Trophoblast cell (in vitro differentiated cells and primary cell): ENCODE data around the gene SSX2IP.
A peak's percentile ranks its signal among the peaks of the same experiment; 100 is the strongest.

Experiments used
- DNase-seq, 2 donors: peaks; one replicate each; pipeline ENCODE4 v3.0.0-alpha.2; 2016
- H2AFZ ChIP-seq: 2 replicates; pipeline ENCODE4 v1.6.1; 2013; ENCODE audit warnings: low read length, moderate library complexity, mild to moderate bottlenecking; ENCODE audit not compliant: insufficient read depth, poor library complexity
- H2AK5ac ChIP-seq: 2 replicates; pipeline ENCODE4 v1.6.1; 2013; ENCODE audit warnings: mild to moderate bottlenecking, low read length
- H2BK120ac ChIP-seq: 2 replicates; pipeline ENCODE4 v1.6.1; 2013; ENCODE audit warnings: low read length, mild to moderate bottlenecking, moderate library complexity; ENCODE audit not compliant: insufficient read depth, poor library complexity
- H2BK12ac ChIP-seq: 2 replicates; pipeline ENCODE4 v1.6.1; 2013; ENCODE audit warnings: mild to moderate bottlenecking, low read length, moderate library complexity
- H2BK5ac ChIP-seq: 2 replicates; pipeline ENCODE4 v1.6.1; 2013; ENCODE audit warnings: low read length, low read depth, moderate library complexity, mild to moderate bottlenecking; ENCODE audit not compliant: poor library complexity
- H3K14ac ChIP-seq: 2 replicates; pipeline ENCODE4 v1.6.1; 2013; ENCODE audit warnings: mild to moderate bottlenecking, low read length
- H3K18ac ChIP-seq: 2 replicates; pipeline ENCODE4 v1.6.1; 2013; ENCODE audit warnings: mild to moderate bottlenecking, low read length
- H3K23ac ChIP-seq: 2 replicates; pipeline ENCODE4 v1.6.1; 2013; ENCODE audit warnings: low read length
- H3K27ac ChIP-seq: 2 replicates; pipeline ENCODE4 v1.5.1; 2013; ENCODE audit warnings: low read depth, mild to moderate bottlenecking, inconsistent platforms, low read length, moderate library complexity
- H3K27me3 ChIP-seq: 2 replicates; pipeline ENCODE4 v1.6.1; 2013; ENCODE audit warnings: inconsistent platforms, mild to moderate bottlenecking, low read length, moderate library complexity; ENCODE audit not compliant: insufficient read depth
- H3K36me3 ChIP-seq, 2 experiments: 1 replicate in 1 of 2; 2 replicates in 1 of 2; pipeline ENCODE4 v1.6.1; 2013; ENCODE audit warnings: low read length in 2 of 2, mild to moderate bottlenecking in 2 of 2, moderate library complexity in 1 of 2; ENCODE audit not compliant: insufficient read depth in 2 of 2, control insufficient read depth in 1 of 2
- H3K4ac ChIP-seq: 2 replicates; pipeline ENCODE4 v1.6.1; 2013; ENCODE audit warnings: low read depth, mild to moderate bottlenecking, low read length, moderate library complexity
- H3K4me1 ChIP-seq, 2 experiments: 1 replicate in 1 of 2; 2 replicates in 1 of 2; pipeline ENCODE4 v1.6.1; 2013; ENCODE audit warnings: low read length in 2 of 2, mild to moderate bottlenecking in 2 of 2, moderate library complexity in 1 of 2; ENCODE audit not compliant: insufficient read depth in 2 of 2, control insufficient read depth in 1 of 2
- H3K4me2 ChIP-seq: 2 replicates; pipeline ENCODE4 v1.6.1; 2013; ENCODE audit warnings: inconsistent platforms, mild to moderate bottlenecking, low read length, moderate library complexity
- H3K4me3 ChIP-seq: 2 replicates; pipeline ENCODE4 v1.5.1; 2013; ENCODE audit warnings: mild to moderate bottlenecking, low read depth, low read length, inconsistent platforms
- H3K79me1 ChIP-seq: one replicate; pipeline ENCODE4 v1.6.1; 2013; ENCODE audit warnings: low read length
- H3K79me2 ChIP-seq: 2 replicates; pipeline ENCODE4 v1.6.1; 2013; ENCODE audit warnings: low read length, mild to moderate bottlenecking; ENCODE audit not compliant: control insufficient read depth, insufficient read depth, poor library complexity
- H3K9ac ChIP-seq: 2 replicates; pipeline ENCODE4 v1.6.1; 2013; ENCODE audit warnings: mild to moderate bottlenecking, low read length
- H3K9me3 ChIP-seq: 2 replicates; pipeline ENCODE4 v1.6.1; 2013; ENCODE audit warnings: low read depth, mild to moderate bottlenecking, control low read depth, inconsistent platforms, low read length; ENCODE audit not compliant: insufficient read depth
- H4K12ac ChIP-seq: 2 replicates; pipeline ENCODE4 v1.6.1; 2013; ENCODE audit warnings: low read depth, mild to moderate bottlenecking, low read length, moderate library complexity
- H4K8ac ChIP-seq: 2 replicates; pipeline ENCODE4 v1.6.1; 2013; ENCODE audit warnings: low read depth, mild to moderate bottlenecking, low read length, moderate library complexity
- H4K91ac ChIP-seq: one replicate; pipeline ENCODE4 v1.6.1; 2013; ENCODE audit warnings: low read depth, mild to moderate bottlenecking, low read length, moderate library complexity
- WGBS: extraction: QIAGEN DNeasy Blood & Tissue Kit; methylation state at CpG from one replicate; pipeline ENCODE4 v1.1.7; 2013; ENCODE audit warnings: missing lambda C conversion rate; ENCODE audit not compliant: insufficient read length, insufficient coverage; ENCODE audit errors: extremely low coverage; 5-methylcytosine and 5-hydroxymethylcytosine counted together

Gene SSX2IP

DNA sequence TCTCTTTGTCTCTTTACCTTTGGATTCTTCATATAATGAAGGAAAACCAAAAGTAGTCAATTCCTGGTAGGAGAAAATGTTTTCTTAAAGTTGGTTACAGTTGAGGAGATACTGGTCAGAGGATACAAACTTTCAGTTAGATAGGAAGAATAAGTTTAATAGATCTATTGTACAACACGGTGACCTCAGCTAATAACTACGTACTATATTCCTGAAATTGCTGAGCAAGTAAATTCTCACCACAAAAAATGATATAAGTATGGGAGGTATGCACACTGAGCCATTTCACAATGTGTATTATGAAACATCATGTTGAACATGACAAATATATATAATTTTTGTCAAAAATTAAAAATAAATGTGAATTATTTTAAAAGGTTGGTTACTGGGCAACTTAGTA lies 20.4 kb downstream of the SSX2IP start:
- Histone ChIP-seq H2AK5ac (no peak overlapping the region), H3K9me3 (no peaks in the 10 kb centered on the region), H3K14ac (no peak overlapping the region), H3K4me1 (no peaks in the 10 kb centered on the region), H3K27ac (no peak overlapping the region), H4K12ac (no peak overlapping the region), H2BK120ac (no peak overlapping the region), H3K79me1 (no peaks in the 10 kb centered on the region), H3K4me2 (no peak overlapping the region), H3K36me3 (peaks cover 1 to 2% of the 10 kb centered on the region in 2 experiments), H3K4me3 (no peak overlapping the region), H3K4ac (no peak overlapping the region), H3K18ac (no peak overlapping the region), H2BK12ac (no peak overlapping the region), H3K23ac (no peak overlapping the region), H3K79me2 (no peaks in the 10 kb centered on the region), H4K8ac (no peak overlapping the region), H3K27me3 (no peaks in the 10 kb centered on the region), H2AFZ (no peak overlapping the region), H2BK5ac (no peak overlapping the region), H4K91ac (no peak overlapping the region), H3K9ac (no peak overlapping the region)
- WGBS = no CpG with 5 or more reads among the region's 2 CpGs
- peak; percentile 3 to 82 for DNase-seq

DNA sequence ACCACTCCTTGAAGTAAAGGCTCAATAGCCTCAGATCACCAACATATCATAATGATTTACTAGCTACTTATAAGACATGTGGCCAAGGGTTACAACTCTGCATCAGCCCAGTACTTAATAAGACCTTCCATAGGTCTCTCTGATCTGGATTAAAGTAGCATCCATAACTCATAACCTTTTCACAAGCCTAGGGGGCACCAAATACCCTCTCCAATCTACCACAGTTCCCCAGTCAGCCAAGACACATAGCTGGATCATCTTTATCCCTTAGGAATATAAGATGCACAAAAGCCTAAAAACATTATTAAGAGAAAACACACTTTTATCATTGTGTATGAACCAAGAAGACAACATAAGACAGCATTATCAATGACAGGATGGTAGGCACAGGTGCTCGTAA lies 22.1 kb downstream of the SSX2IP start:
- H3K79me1 ChIP-seq = no peaks in the 10 kb centered on the region
- no peaks in the 10 kb centered on the region for H3K4me1 ChIP-seq
- no peak overlapping the region for H2BK120ac ChIP-seq
- no peak overlapping the region for H4K8ac ChIP-seq
- no peak overlapping the region for H4K12ac ChIP-seq
- no peak for DNase-seq
- no peak overlapping the region for H3K23ac ChIP-seq
- H2BK12ac ChIP-seq = no peak overlapping the region
- no peaks in the 10 kb centered on the region for H3K27me3 ChIP-seq
- H3K9me3 ChIP-seq = no peaks in the 10 kb centered on the region
- no peak overlapping the region for H3K14ac ChIP-seq
- H3K36me3 ChIP-seq = peaks cover 1 to 2% of the 10 kb centered on the region in 2 experiments
- H3K4me2 ChIP-seq = no peak overlapping the region
- H3K4me3 ChIP-seq = no peak overlapping the region
- H4K91ac ChIP-seq = no peak overlapping the region
- H3K9ac ChIP-seq = no peak overlapping the region
- no peak overlapping the region for H2AK5ac ChIP-seq
- no peaks in the 10 kb centered on the region for H3K79me2 ChIP-seq
- H3K18ac ChIP-seq = no peak overlapping the region
- H2AFZ ChIP-seq = no peak overlapping the region
- WGBS = no CpG with 5 or more reads among the region's 1 CpG
- no peak overlapping the region for H3K27ac ChIP-seq
- no peak overlapping the region for H2BK5ac ChIP-seq
- no peak overlapping the region for H3K4ac ChIP-seq

DNA sequence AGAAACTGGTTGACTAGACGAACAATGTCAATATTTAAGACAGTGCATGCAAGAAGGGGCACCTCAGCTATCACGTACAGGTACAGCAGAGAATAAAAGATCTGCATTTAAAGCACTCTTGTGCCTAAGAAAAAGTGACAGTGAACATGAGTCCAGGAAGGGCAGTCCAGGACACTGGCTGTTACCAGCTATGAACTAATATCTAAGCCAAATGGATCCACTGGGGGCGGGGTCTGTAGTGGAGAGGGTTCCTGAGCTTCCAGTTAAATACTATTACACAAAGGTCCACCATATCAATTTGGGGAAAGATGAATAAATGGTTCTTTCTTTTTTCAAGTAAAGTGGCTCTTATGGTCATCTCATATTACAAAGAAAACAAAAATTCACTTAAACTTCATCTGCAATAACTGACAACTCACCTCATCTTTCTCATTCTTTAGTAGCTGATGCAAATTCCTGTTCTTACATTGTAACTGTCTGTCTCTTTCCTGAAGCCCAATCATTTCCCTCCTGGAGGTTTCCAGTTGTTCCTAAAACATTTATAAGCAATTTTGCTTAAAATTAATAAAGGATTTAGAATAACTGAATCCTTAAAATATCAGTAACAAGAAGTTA lies 24.5 kb downstream of the SSX2IP start:
- no peaks in the 10 kb centered on the region for H3K9me3 ChIP-seq
- no peak overlapping the region for H2BK12ac ChIP-seq
- no CpG with 5 or more reads among the region's 3 CpGs for WGBS
- H3K79me1 ChIP-seq = no peaks in the 10 kb centered on the region
- no peak overlapping the region for H2BK5ac ChIP-seq
- no peaks in the 10 kb centered on the region for H3K27me3 ChIP-seq
- H3K27ac ChIP-seq = no peak overlapping the region
- no peak overlapping the region for H2AFZ ChIP-seq
- no peak overlapping the region for H4K12ac ChIP-seq
- no peaks in the 10 kb centered on the region for H3K79me2 ChIP-seq
- no peaks in the 10 kb centered on the region for H3K4me1 ChIP-seq
- no peak overlapping the region for H3K14ac ChIP-seq
- no peak overlapping the region for H4K91ac ChIP-seq
- H2BK120ac ChIP-seq = no peak overlapping the region
- H3K9ac ChIP-seq = no peak overlapping the region
- H4K8ac ChIP-seq = no peak overlapping the region
- peak in 1 of 2 donors; percentile 7 for DNase-seq
- no peak overlapping the region for H3K23ac ChIP-seq
- no peak overlapping the region for H3K4me2 ChIP-seq
- peaks cover 1 to 2% of the 10 kb centered on the region in 2 experiments for H3K36me3 ChIP-seq
- no peak overlapping the region for H3K18ac ChIP-seq
- no peak overlapping the region for H3K4me3 ChIP-seq
- H2AK5ac ChIP-seq = no peak overlapping the region
- H3K4ac ChIP-seq = no peak overlapping the region

- H3K27ac ChIP-seq = no peak overlapping the region
- H4K12ac ChIP-seq = no peak overlapping the region
- no peaks in the 10 kb centered on the region for H3K27me3 ChIP-seq
- no peak overlapping the region for H3K18ac ChIP-seq
- no peak overlapping the region for H3K4me3 ChIP-seq
- no peak overlapping the region for H3K14ac ChIP-seq
- no peak overlapping the region for H4K91ac ChIP-seq
- H3K79me1 ChIP-seq = no peaks in the 10 kb centered on the region
- H3K9me3 ChIP-seq = no peaks in the 10 kb centered on the region
- no peak overlapping the region for H4K8ac ChIP-seq
- H3K23ac ChIP-seq = no peak overlapping the region
- no peak overlapping the region for H2AK5ac ChIP-seq
- H3K4ac ChIP-seq = no peak overlapping the region
- DNase-seq = peak; percentile 86 to 91
- peak overlapping the region; percentile 17 for H2BK12ac ChIP-seq
- no peak overlapping the region for H2BK5ac ChIP-seq
- no peak overlapping the region for H3K4me2 ChIP-seq
- H3K9ac ChIP-seq = no peak overlapping the region
- H3K4me1 ChIP-seq = no peaks in the 10 kb centered on the region
- no CpG with 5 or more reads among the region's 2 CpGs for WGBS
- no peaks in the 10 kb centered on the region for H3K79me2 ChIP-seq
- H2AFZ ChIP-seq = no peak overlapping the region
- H2BK120ac ChIP-seq = no peak overlapping the region
- peaks cover 13 to 16% of the 10 kb centered on the region in 2 experiments for H3K36me3 ChIP-seq
These were observed 37.1 kb downstream of the SSX2IP start for GRCh38 chr1:84653130-84653677.
